A549 (cell line): ENCODE data around the gene GUCA2B.

Source experiments
- HOXA7 ChIP-seq: fragments of 250-450 bp; sonication (Bioruptor Pico); IDR thresholded peaks from 2 replicates; pipeline ENCODE4 v1.5.0; 2020; ENCODE audit warnings: mild to moderate bottlenecking, moderate library complexity
- RFX5 ChIP-seq: fragments of 450-650 bp; IDR thresholded peaks from 2 replicates; pipeline ENCODE4 v1.7.1; 2014; ENCODE audit warnings: antibody characterized with exemption, mild to moderate bottlenecking, moderate library complexity
- TF ChIP-seq, protein P1 (sequence below): IDR thresholded peaks from 2 replicates; pipeline ENCODE4 v1.6.1; 2012

DNA sequence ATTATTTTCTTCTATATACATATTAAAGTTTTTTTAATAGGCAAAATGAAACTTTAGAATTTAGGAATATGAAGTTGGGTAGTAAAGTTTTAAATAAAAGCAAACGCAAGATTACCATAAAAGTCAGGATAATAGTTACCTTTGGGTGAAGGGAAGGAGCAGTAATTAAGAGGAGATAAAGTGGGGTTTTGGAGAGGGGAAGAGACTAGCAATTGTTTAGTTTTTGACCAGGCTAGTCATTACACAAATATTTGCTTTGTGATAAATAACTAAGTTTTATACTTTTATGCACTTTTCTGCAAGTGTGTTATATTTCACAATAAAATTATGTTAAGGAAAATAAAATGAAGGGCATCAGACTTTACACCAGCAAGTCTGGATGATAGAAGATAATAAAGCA lies 27.7 kb upstream of the GUCA2B start:
- no peak for TF ChIP-seq RFX5
- TF ChIP-seq, protein P1, sequence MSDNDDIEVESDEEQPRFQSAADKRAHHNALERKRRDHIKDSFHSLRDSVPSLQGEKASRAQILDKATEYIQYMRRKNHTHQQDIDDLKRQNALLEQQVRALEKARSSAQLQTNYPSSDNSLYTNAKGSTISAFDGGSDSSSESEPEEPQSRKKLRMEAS, result no peak
- no peak for TF ChIP-seq HOXA7 (CRISPR knock-in tag)
